ENCODE measurements around the gene UNC13B.

UNC13B gene

DNA sequence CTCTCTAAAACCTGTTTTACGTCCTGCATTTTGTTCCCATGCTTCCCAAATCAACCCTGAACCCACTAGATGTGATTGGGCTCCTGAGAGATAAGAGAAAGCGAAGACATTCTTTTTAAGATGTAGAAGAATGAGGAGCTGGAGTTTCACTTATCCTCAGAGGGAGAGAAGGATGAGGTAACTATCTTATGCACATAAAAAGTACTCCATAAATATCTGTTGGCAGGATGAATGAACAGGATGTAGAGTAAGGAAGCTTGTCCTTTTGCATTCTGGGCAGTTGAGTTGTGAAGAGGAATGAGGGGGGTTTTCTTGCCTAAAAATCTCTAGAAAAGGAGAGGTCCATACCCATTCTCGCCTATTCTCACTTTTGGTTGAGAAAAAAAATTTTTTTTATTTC is 163.2 kb downstream of the UNC13B start:
- Histone ChIP-seq H3K4me3 (ENCODE audit: low read length) (no peak overlapping the region), H3K56ac (ENCODE audit: low read length) (no peak overlapping the region), H3K9ac (ENCODE audit: low read length) (no peak overlapping the region), H3K36me3 (ENCODE audit: control insufficient read depth, insufficient read depth, low read length) (no peaks in the 10 kb centered on the region), H4K5ac (ENCODE audit: low read length) (no peak overlapping the region), H2BK15ac (replicated peaks; ENCODE audit: low read depth) (no peak overlapping the region), H2BK5ac (ENCODE audit: low read length) (no peak overlapping the region), H3K27ac (ENCODE audit: low read depth, low read length) (no peak overlapping the region), H3K4ac (ENCODE audit: low read depth, low read length) (no peak overlapping the region), H3K4me2 (ENCODE audit: low read length) (no peak overlapping the region), H3K4me1 (ENCODE audit: control insufficient read depth, low read depth, low read length) (no peaks in the 10 kb centered on the region), H2BK120ac (ENCODE audit: low read depth, low read length) (no peak overlapping the region), H3K79me1 (ENCODE audit: low read length) (no peaks in the 10 kb centered on the region), H3K79me2 (ENCODE audit: control insufficient read depth, insufficient read depth, low read length) (no peaks in the 10 kb centered on the region), H2AK5ac (ENCODE audit: low read length) (no peak overlapping the region), H3K27me3 (ENCODE audit: insufficient read depth, low read length, poor library complexity) (no peaks in the 10 kb centered on the region), H4K8ac (ENCODE audit: low read depth, low read length) (no peak overlapping the region), H3K23ac (ENCODE audit: low read length) (no peak overlapping the region), H3K18ac (ENCODE audit: low read length) (no peak overlapping the region)
- DNase-seq: no peak
- WGBS (ENCODE audit: extremely low coverage, insufficient coverage, low lambda C conversion rate): no CpG with 5 or more reads among the region's 3 CpGs

GRCh38 chr9:35333551-35333950 is 171.7 kb downstream of the UNC13B start:
- no peak for DNase-seq
- Histone ChIP-seq H3K4ac (ENCODE audit: low read depth, low read length) (no peak overlapping the region), H2BK120ac (ENCODE audit: low read depth, low read length) (no peak overlapping the region), H3K4me2 (ENCODE audit: low read length) (no peak overlapping the region), H3K4me3 (ENCODE audit: low read length) (no peak overlapping the region), H4K5ac (ENCODE audit: low read length) (no peak overlapping the region), H2BK15ac (replicated peaks; ENCODE audit: low read depth) (no peak overlapping the region), H3K18ac (ENCODE audit: low read length) (no peak overlapping the region), H3K36me3 (ENCODE audit: control insufficient read depth, insufficient read depth, low read length) (no peaks in the 10 kb centered on the region), H2BK5ac (ENCODE audit: low read length) (no peak overlapping the region), H3K23ac (ENCODE audit: low read length) (no peak overlapping the region), H3K56ac (ENCODE audit: low read length) (no peak overlapping the region), H3K4me1 (ENCODE audit: control insufficient read depth, low read depth, low read length) (no peaks in the 10 kb centered on the region), H3K27ac (ENCODE audit: low read depth, low read length) (no peak overlapping the region), H4K8ac (ENCODE audit: low read depth, low read length) (no peak overlapping the region), H3K9ac (ENCODE audit: low read length) (no peak overlapping the region), H3K79me1 (ENCODE audit: low read length) (no peaks in the 10 kb centered on the region), H3K27me3 (ENCODE audit: insufficient read depth, low read length, poor library complexity) (no peaks in the 10 kb centered on the region), H3K79me2 (ENCODE audit: control insufficient read depth, insufficient read depth, low read length) (no peaks in the 10 kb centered on the region), H2AK5ac (ENCODE audit: low read length) (no peak overlapping the region)
- WGBS (ENCODE audit: extremely low coverage, insufficient coverage, low lambda C conversion rate): no CpG with 5 or more reads among the region's 1 CpG

DNA sequence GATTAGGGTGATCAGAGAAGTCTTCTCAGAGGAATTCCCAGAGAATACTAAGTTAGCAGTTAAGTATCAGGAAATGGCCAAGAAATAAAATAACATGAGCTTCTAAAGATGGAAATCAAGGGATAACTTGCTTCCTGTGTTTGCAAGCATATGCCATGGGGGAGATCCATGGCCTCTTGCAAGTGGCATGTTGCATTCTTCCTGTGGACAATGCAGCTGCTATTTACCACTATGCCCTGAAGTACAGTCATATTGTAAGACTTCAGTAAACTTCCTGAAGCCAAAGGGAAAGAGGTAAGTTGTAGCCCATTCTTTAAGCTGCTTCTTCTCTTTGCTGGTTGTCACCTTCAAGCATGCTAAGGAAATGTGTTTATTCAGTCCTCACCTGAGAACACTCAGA is 173.4 kb downstream of the UNC13B start:
- Histone ChIP-seq H2BK5ac (ENCODE audit: low read length) (no peak overlapping the region), H3K36me3 (ENCODE audit: control insufficient read depth, insufficient read depth, low read length) (no peaks in the 10 kb centered on the region), H4K5ac (ENCODE audit: low read length) (no peak overlapping the region), H3K4me2 (ENCODE audit: low read length) (no peak overlapping the region), H3K56ac (ENCODE audit: low read length) (no peak overlapping the region), H3K27ac (ENCODE audit: low read depth, low read length) (no peak overlapping the region), H3K79me2 (ENCODE audit: control insufficient read depth, insufficient read depth, low read length) (no peaks in the 10 kb centered on the region), H2AK5ac (ENCODE audit: low read length) (no peak overlapping the region), H2BK15ac (replicated peaks; ENCODE audit: low read depth) (no peak overlapping the region), H3K4me3 (ENCODE audit: low read length) (no peak overlapping the region), H4K8ac (ENCODE audit: low read depth, low read length) (no peak overlapping the region), H3K79me1 (ENCODE audit: low read length) (no peaks in the 10 kb centered on the region), H3K4ac (ENCODE audit: low read depth, low read length) (no peak overlapping the region), H3K4me1 (ENCODE audit: control insufficient read depth, low read depth, low read length) (no peaks in the 10 kb centered on the region), H3K23ac (ENCODE audit: low read length) (no peak overlapping the region), H3K9ac (ENCODE audit: low read length) (no peak overlapping the region), H3K18ac (ENCODE audit: low read length) (no peak overlapping the region), H2BK120ac (ENCODE audit: low read depth, low read length) (no peak overlapping the region), H3K27me3 (ENCODE audit: insufficient read depth, low read length, poor library complexity) (no peaks in the 10 kb centered on the region)
- DNase-seq: no peak

GRCh38 chr9:35338086-35338485 is 176.3 kb downstream of the UNC13B start:
- Histone ChIP-seq H3K4me1 (ENCODE audit: control insufficient read depth, low read depth, low read length) (peaks cover 7% of the 10 kb centered on the region), H2BK15ac (replicated peaks; ENCODE audit: low read depth) (no peak overlapping the region), H2BK120ac (ENCODE audit: low read depth, low read length) (no peak overlapping the region), H3K56ac (ENCODE audit: low read length) (no peak overlapping the region), H3K79me1 (ENCODE audit: low read length) (no peaks in the 10 kb centered on the region), H4K5ac (ENCODE audit: low read length) (no peak overlapping the region), H3K27me3 (ENCODE audit: insufficient read depth, low read length, poor library complexity) (no peaks in the 10 kb centered on the region), H3K36me3 (ENCODE audit: control insufficient read depth, insufficient read depth, low read length) (no peaks in the 10 kb centered on the region), H3K23ac (ENCODE audit: low read length) (no peak overlapping the region), H3K4me2 (ENCODE audit: low read length) (no peak overlapping the region), H3K79me2 (ENCODE audit: control insufficient read depth, insufficient read depth, low read length) (no peaks in the 10 kb centered on the region), H3K18ac (ENCODE audit: low read length) (no peak overlapping the region), H3K27ac (ENCODE audit: low read depth, low read length) (no peak overlapping the region), H3K4me3 (ENCODE audit: low read length) (no peak overlapping the region), H3K9ac (ENCODE audit: low read length) (no peak overlapping the region), H3K4ac (ENCODE audit: low read depth, low read length) (no peak overlapping the region), H2AK5ac (ENCODE audit: low read length) (no peak overlapping the region), H2BK5ac (ENCODE audit: low read length) (no peak overlapping the region), H4K8ac (ENCODE audit: low read depth, low read length) (no peak overlapping the region)
- no peak for DNase-seq
- no CpG with 5 or more reads among the region's 2 CpGs for WGBS (ENCODE audit: extremely low coverage, insufficient coverage, low lambda C conversion rate)

DNA sequence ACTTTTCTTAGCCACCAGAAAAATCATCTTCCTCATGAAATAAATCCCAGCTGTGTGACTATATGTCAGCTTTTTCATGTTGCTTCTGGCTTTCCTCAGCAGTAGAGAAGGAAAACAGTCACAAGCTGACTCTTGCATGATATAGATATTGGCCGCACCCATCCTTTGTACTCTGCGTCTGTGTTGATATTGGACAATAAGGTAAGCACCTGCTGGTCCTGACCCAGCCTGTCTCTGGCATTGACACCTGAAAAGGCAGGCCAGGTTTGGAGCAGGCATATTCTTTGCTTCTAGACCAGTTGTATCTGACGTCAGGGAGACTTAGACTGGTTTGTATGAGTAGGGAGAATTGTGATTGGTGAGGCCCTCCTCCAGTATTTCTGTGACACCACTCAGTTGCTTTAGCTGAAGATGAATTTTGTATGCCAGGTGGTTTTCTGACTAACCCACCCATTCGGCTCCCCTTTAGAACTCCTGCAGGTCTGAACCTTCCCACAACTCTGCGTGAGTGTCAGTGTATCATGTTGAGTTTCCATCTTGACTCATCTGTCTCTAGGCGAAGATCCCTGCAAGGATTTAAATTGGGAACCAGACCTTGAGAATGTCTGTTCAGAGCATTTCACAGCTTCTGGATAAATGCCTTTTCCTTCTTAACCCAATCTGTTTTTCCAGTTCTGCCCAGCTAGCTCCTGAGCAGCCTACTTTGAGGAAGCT is 176.9 kb downstream of the UNC13B start:
- Histone ChIP-seq H3K9ac (ENCODE audit: low read length) (no peak overlapping the region), H3K23ac (ENCODE audit: low read length) (no peak overlapping the region), H3K4me3 (ENCODE audit: low read length) (no peak overlapping the region), H3K4me2 (ENCODE audit: low read length) (no peak overlapping the region), H3K79me2 (ENCODE audit: control insufficient read depth, insufficient read depth, low read length) (no peaks in the 10 kb centered on the region), H2AK5ac (ENCODE audit: low read length) (no peak overlapping the region), H3K4me1 (ENCODE audit: control insufficient read depth, low read depth, low read length) (peaks cover 7% of the 10 kb centered on the region), H4K8ac (ENCODE audit: low read depth, low read length) (no peak overlapping the region), H3K27me3 (ENCODE audit: insufficient read depth, low read length, poor library complexity) (no peaks in the 10 kb centered on the region), H3K79me1 (ENCODE audit: low read length) (no peaks in the 10 kb centered on the region), H2BK120ac (ENCODE audit: low read depth, low read length) (no peak overlapping the region), H3K27ac (ENCODE audit: low read depth, low read length) (no peak overlapping the region), H3K36me3 (ENCODE audit: control insufficient read depth, insufficient read depth, low read length) (no peaks in the 10 kb centered on the region), H3K56ac (ENCODE audit: low read length) (no peak overlapping the region), H2BK15ac (replicated peaks; ENCODE audit: low read depth) (no peak overlapping the region), H3K4ac (ENCODE audit: low read depth, low read length) (no peak overlapping the region), H4K5ac (ENCODE audit: low read length) (no peak overlapping the region), H2BK5ac (ENCODE audit: low read length) (no peak overlapping the region), H3K18ac (ENCODE audit: low read length) (no peak overlapping the region)
- no CpG with 5 or more reads among the region's 6 CpGs for WGBS (ENCODE audit: extremely low coverage, insufficient coverage, low lambda C conversion rate)
- DNase-seq: no peak

DNA sequence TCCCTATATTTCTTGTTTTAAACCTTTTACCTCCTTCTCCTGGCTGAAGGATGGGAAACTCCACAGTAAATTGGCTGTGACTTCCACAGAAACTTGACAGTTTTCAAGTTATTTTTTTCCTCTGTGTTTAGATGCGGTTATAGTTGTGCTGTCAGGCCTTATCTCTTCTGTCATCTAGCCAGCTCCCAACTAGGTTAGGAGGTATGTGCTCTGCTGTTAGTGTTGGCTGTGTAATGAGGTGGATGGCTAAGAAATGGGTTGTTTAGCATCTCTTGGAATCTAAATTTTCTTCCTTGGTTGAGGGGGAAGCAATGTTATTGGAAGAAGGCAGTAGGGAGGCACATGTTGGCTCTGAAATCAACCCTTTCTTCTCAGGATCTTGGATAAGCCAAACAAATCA is 178.2 kb downstream of the UNC13B start:
- Histone ChIP-seq H3K4me2 (ENCODE audit: low read length) (no peak overlapping the region), H3K36me3 (ENCODE audit: control insufficient read depth, insufficient read depth, low read length) (no peaks in the 10 kb centered on the region), H4K5ac (ENCODE audit: low read length) (no peak overlapping the region), H3K56ac (ENCODE audit: low read length) (no peak overlapping the region), H3K4me3 (ENCODE audit: low read length) (no peak overlapping the region), H2BK5ac (ENCODE audit: low read length) (no peak overlapping the region), H2BK120ac (ENCODE audit: low read depth, low read length) (no peak overlapping the region), H3K9ac (ENCODE audit: low read length) (no peak overlapping the region), H3K79me2 (ENCODE audit: control insufficient read depth, insufficient read depth, low read length) (no peaks in the 10 kb centered on the region), H3K79me1 (ENCODE audit: low read length) (no peaks in the 10 kb centered on the region), H3K27ac (ENCODE audit: low read depth, low read length) (no peak overlapping the region), H2BK15ac (replicated peaks; ENCODE audit: low read depth) (no peak overlapping the region), H3K4ac (ENCODE audit: low read depth, low read length) (no peak overlapping the region), H3K27me3 (ENCODE audit: insufficient read depth, low read length, poor library complexity) (no peaks in the 10 kb centered on the region), H2AK5ac (ENCODE audit: low read length) (no peak overlapping the region), H3K18ac (ENCODE audit: low read length) (no peak overlapping the region), H3K4me1 (ENCODE audit: control insufficient read depth, low read depth, low read length) (peaks cover 7% of the 10 kb centered on the region), H3K23ac (ENCODE audit: low read length) (no peak overlapping the region), H4K8ac (ENCODE audit: low read depth, low read length) (no peak overlapping the region)
- no peak for DNase-seq
- no CpG with 5 or more reads among the region's 1 CpG for WGBS (ENCODE audit: extremely low coverage, insufficient coverage, low lambda C conversion rate)

All from mesendoderm (in vitro differentiated cells).